B cell (primary cell): ENCODE measurements around the gene CDH16. TPM values are rescaled to one million over a fixed set of nuclear protein-coding genes. Genes with fewer than 3 reads are reported as not detected.

Source experiments
- ATAC-seq: fragments of 200-7000 bp; cut with Tn5 transposase; one replicate; pipeline ENCODE4 v1.10.0; 2021; ENCODE audit warnings: low read depth, mild to moderate bottlenecking, moderate number of reproducible peaks, moderate library complexity
- CTCF ChIA-PET: fragments of 350-600 bp; sonication (Branson Sonifier 250); formaldehyde crosslinking; loops from one replicate; lab custom pipeline; 2021; ENCODE audit warnings: antibody characterized with exemption, inconsistent platforms; lab: Charles Lee
- POLR2A ChIA-PET: fragments of 350-600 bp; sonication (Branson Sonifier 250); formaldehyde crosslinking; loops from one replicate; lab custom pipeline; 2021; ENCODE audit warnings: antibody characterized with exemption; lab: Charles Lee
- DNase-seq: peaks from one replicate; pipeline ENCODE4 v3.0.0; 2013
- H2AFZ ChIP-seq: 2 replicates; pipeline ENCODE4 v1.6.1; 2012; ENCODE audit warnings: mild to moderate bottlenecking, low read depth, low read length; ENCODE audit not compliant: insufficient read depth, poor library complexity, severe bottlenecking
- H3K27ac ChIP-seq, 2 donors: 1 replicate in 1 of 2; 2 replicates in 1 of 2; pipeline ENCODE4 v1.5.1; 2012 to 2013; ENCODE audit warnings: low read length in 2 of 2, mild to moderate bottlenecking in 2 of 2, moderate library complexity in 1 of 2
- H3K27me3 ChIP-seq, 4 experiments: fragments of 200-600 bp in 1 of 4; sonication (generic) in 1 of 4; replicated peaks in 1 of 4; 1 replicate in 2 of 4; 2 replicates in 2 of 4; pipeline versions ENCODE4 v1.6.1 to v1.7.0; 2013 to 2016; ENCODE audit warnings: low read length in 3 of 4, mild to moderate bottlenecking in 2 of 4, mixed read lengths in 1 of 4, moderate library complexity in 1 of 4; ENCODE audit not compliant: insufficient read depth in 4 of 4, control insufficient read depth in 3 of 4; ENCODE audit errors: control extremely low read depth in 1 of 4
- H3K36me3 ChIP-seq, 2 experiments: replicated peaks in 1 of 2; 1 replicate in 1 of 2; 2 replicates in 1 of 2; pipeline versions ENCODE4 v1.6.1 to v1.7.1; 2013; ENCODE audit warnings: low read length in 1 of 2; ENCODE audit not compliant: insufficient read depth in 2 of 2, control insufficient read depth in 1 of 2; ENCODE audit errors: control extremely low read depth in 1 of 2, extremely low read depth in 1 of 2
- H3K4me1 ChIP-seq, 2 donors: fragments of 200-600 bp in 1 of 2; sonication (generic) in 1 of 2; 1 replicate in 1 of 2; 2 replicates in 1 of 2; pipeline versions ENCODE4 v1.5.1 to v1.6.1; 2013 to 2017; ENCODE audit warnings: low read length in 2 of 2; ENCODE audit not compliant: control insufficient read depth in 2 of 2, insufficient read depth in 2 of 2
- H3K4me2 ChIP-seq: replicated peaks from 2 replicates; pipeline ENCODE3; 2012; ENCODE audit warnings: mild to moderate bottlenecking, low read depth, low read length; ENCODE audit not compliant: poor library complexity, severe bottlenecking
- H3K4me3 ChIP-seq, 5 experiments: fragments of 200-600 bp in 1 of 5; sonication (generic) in 1 of 5; 1 replicate in 3 of 5; 2 replicates in 2 of 5; pipeline versions ENCODE4 v1.5.1 to v1.7.0; 2011 to 2016; ENCODE audit warnings: low read length in 4 of 5, mild to moderate bottlenecking in 4 of 5, low read depth in 2 of 5, control low read depth in 1 of 5, moderate library complexity in 1 of 5; ENCODE audit not compliant: insufficient read depth in 1 of 5; ENCODE audit errors: control extremely low read depth in 1 of 5, extremely low read depth in 1 of 5
- H3K79me2 ChIP-seq: fragments of 200-600 bp; sonication (generic); one replicate; pipeline ENCODE4 v1.6.0; 2016; ENCODE audit warnings: low read length; ENCODE audit not compliant: control insufficient read depth, insufficient read depth
- H3K9ac ChIP-seq: fragments of 200-600 bp; sonication (generic); 2 replicates; pipeline ENCODE4 v1.6.1; 2017; ENCODE audit warnings: mild to moderate bottlenecking, low read length, moderate library complexity
- H3K9me3 ChIP-seq, 3 donors: one replicate each; pipeline versions ENCODE4 v1.6.1 to v1.7.1; 2013; ENCODE audit warnings: low read length in 2 of 3; ENCODE audit not compliant: control insufficient read depth in 2 of 3, insufficient read depth in 1 of 3; ENCODE audit errors: control extremely low read depth in 1 of 3
- H4K20me1 ChIP-seq: 2 replicates; pipeline ENCODE4 v1.6.0; 2012; ENCODE audit warnings: mild to moderate bottlenecking, low read length; ENCODE audit not compliant: insufficient read depth, control insufficient read depth, poor library complexity, severe bottlenecking
- H3K27ac Mint-ChIP-seq: one replicate; pipeline ENCODE4 v1.8.0; 2021; ENCODE audit warnings: mixed read lengths
- H3K27me3 Mint-ChIP-seq: one replicate; pipeline ENCODE4 v1.8.0; 2021; ENCODE audit warnings: mixed read lengths
- H3K4me1 Mint-ChIP-seq: one replicate; pipeline ENCODE4 v1.8.0; 2021; ENCODE audit warnings: mixed read lengths
- H3K4me3 Mint-ChIP-seq: one replicate; pipeline ENCODE4 v1.8.0; 2021; ENCODE audit warnings: mixed read lengths
- H3K9me3 Mint-ChIP-seq: one replicate; pipeline ENCODE4 v1.8.0; 2022; ENCODE audit warnings: mixed read lengths; ENCODE audit not compliant: insufficient read depth
- EZH2 ChIP-seq: IDR thresholded peaks from 2 replicates; pipeline ENCODE4 v1.6.1; 2012; ENCODE audit warnings: borderline replicate concordance, low read depth, mild to moderate bottlenecking, moderate library complexity, low read length; ENCODE audit not compliant: insufficient read depth, poor library complexity, severe bottlenecking
- WGBS: methylation state at CpG from one replicate; pipeline ENCODE4 v1.1.5; 2013; ENCODE audit warnings: missing lambda C conversion rate; ENCODE audit not compliant: insufficient coverage; 5-methylcytosine and 5-hydroxymethylcytosine counted together
- intact Hi-C: fragments of 100-400 bp; cut with micrococcal nuclease; formaldehyde crosslinking; loops from one replicate; pipeline ENCODE4 v1.10.0; 2022
- polyA plus RNA-seq: library from polyadenylated mRNA; depleted of rRNA; stranded (reverse); fragments of >200 nt; gene quantifications from 2 replicates; pipeline ENCODE4 v1.2.3, GENCODE V29; 2012
- total RNA-seq, 2 donors: library from RNA; stranded (reverse); fragments of 120-200 nt in 1 of 2; gene quantifications; 1 replicate in 1 of 2; 2 replicates in 1 of 2; pipeline versions ENCODE4 v1.2.3 to v1.2.4, GENCODE V29; 2013 to 2022
- TF ChIP-seq, protein P1 (sequence below): fragments of 200-600 bp; IDR thresholded peaks from one replicate; pipeline ENCODE4 v1.8.0; 2022; ENCODE audit warnings: antibody characterized with exemption, mild to moderate bottlenecking

CDH16 gene
- total and polyA plus RNA-seq, 2 donors (not counting 1 experiment from before 2014, with no cell fraction given), result not detected

DNA sequence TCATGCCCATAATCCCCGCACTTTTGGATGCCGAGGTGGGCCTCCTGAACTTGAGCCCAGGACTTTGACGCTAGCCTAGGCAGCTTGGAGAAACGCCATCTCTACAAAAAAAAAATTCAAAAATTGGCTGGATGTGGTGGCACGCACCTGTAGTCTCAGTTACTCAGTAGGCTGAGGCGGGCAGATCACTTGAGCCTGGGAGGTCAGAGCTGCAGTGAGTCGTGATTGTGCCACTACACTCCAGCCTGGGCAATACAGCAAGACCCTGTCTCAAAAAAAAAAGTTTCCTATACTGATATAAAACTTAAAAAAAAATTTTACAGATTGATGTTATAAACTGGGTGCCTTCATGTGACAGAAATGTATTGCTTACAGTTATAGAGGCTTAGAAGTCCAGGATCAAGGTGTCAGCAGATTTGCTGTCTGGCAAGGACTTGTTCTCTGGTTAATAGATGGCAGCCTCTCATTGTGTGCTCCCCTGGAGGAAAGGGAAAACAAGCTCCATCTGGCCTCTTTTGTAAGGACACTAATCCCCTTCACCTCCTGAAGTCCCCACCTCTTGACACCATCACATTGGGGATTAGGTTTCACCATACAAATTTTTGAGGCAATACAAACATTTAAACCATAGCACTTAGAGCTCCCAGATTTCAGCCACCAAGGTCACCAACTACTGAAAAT, 33.9 kb upstream of the CDH16 start:
- H3K27ac Mint-ChIP-seq, result no peak overlapping the region
- WGBS, result no CpG with 5 or more reads among the region's 7 CpGs
- H3K4me1 Mint-ChIP-seq, result peaks cover 13% of the 10 kb centered on the region
- Histone ChIP-seq H2AFZ (no peak overlapping the region), H3K27me3 (peaks cover 0 to 38% (median 21%) of the 10 kb centered on the region in 4 experiments), H4K20me1 (no peaks in the 10 kb centered on the region), H3K36me3 (no peaks in the 10 kb centered on the region), H3K4me1 (peaks cover 11 to 20% of the 10 kb centered on the region in 2 donors), H3K4me3 (no peak overlapping the region), H3K79me2 (no peaks in the 10 kb centered on the region), H3K27ac (no peak overlapping the region), H3K4me2 (no peak overlapping the region), H3K9me3 (peaks cover 0 to 12% (median 0%) of the 10 kb centered on the region in 3 donors), H3K9ac (no peak overlapping the region)
- no peak overlapping the region for H3K4me3 Mint-ChIP-seq
- intact Hi-C loops, result no loop called here
- H3K9me3 Mint-ChIP-seq, result no peaks in the 10 kb centered on the region
- peaks cover 57% of the 10 kb centered on the region for H3K27me3 Mint-ChIP-seq
- TF ChIP-seq, protein P1, sequence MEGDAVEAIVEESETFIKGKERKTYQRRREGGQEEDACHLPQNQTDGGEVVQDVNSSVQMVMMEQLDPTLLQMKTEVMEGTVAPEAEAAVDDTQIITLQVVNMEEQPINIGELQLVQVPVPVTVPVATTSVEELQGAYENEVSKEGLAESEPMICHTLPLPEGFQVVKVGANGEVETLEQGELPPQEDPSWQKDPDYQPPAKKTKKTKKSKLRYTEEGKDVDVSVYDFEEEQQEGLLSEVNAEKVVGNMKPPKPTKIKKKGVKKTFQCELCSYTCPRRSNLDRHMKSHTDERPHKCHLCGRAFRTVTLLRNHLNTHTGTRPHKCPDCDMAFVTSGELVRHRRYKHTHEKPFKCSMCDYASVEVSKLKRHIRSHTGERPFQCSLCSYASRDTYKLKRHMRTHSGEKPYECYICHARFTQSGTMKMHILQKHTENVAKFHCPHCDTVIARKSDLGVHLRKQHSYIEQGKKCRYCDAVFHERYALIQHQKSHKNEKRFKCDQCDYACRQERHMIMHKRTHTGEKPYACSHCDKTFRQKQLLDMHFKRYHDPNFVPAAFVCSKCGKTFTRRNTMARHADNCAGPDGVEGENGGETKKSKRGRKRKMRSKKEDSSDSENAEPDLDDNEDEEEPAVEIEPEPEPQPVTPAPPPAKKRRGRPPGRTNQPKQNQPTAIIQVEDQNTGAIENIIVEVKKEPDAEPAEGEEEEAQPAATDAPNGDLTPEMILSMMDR, result no peak
- TF ChIP-seq EZH2, result no peak
- ATAC-seq (no peak), DNase-seq (no peak)
- CTCF ChIA-PET, result interaction anchor here (1.0 to 1.5 kb wide), 4 partner anchors 10 to 568 kb away, joined by 3 to 4 read pairs (median 4); no protein-coding TSS in a partner anchor
- POLR2A ChIA-PET, result no interaction called here
